HG03039 (cell line): ENCODE measurements around the gene NEURL2.

Experiments used
- ATAC-seq: cut with Tn5 transposase; IDR thresholded peaks from one replicate; pipeline ENCODE4 v1.9.1; 2021; ENCODE audit warnings: mild to moderate bottlenecking, moderate library complexity; ENCODE audit not compliant: unreplicated experiment

The NEURL2 gene

GRCh38 chr20:45848421-45848820, 42.6 kb downstream of the NEURL2 start:
- ATAC-seq: no peak

GRCh38 chr20:45845452-45845851, 45.6 kb downstream of the NEURL2 start:
- no peak for ATAC-seq

GRCh38 chr20:45843506-45843905, 47.5 kb downstream of the NEURL2 start:
- ATAC-seq: no peak

DNA sequence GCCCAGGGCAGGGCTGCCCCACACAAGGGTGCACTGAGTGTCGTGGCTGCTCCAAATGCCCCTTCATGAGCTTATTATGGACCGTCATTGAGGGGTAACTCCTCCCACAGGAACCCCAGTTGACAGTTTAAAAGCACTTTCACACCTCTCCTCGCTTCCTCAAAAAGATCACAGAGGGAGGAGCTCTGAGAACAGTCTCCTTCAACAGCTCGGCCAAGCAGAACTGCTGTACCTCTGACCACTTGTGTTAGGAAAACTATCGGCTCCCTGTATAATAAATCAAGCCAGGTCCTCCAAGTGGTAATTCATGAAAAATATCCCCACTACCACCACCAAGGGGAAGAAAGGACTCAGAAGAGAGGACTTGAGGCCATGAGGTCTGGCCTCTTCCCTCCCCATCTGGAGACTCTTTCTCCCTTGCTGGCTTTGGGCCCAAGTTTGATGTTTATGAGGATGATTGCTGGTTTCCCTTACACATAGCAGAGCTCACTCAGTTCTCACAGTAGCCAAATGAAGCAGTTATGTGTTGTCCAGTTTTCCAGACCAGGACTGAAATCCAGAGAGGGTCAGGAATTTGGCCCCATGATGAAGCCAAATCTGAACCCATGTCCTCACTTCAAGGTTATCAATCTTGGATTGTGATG, 48.7 kb downstream of the NEURL2 start:
- ATAC-seq: no peak

DNA sequence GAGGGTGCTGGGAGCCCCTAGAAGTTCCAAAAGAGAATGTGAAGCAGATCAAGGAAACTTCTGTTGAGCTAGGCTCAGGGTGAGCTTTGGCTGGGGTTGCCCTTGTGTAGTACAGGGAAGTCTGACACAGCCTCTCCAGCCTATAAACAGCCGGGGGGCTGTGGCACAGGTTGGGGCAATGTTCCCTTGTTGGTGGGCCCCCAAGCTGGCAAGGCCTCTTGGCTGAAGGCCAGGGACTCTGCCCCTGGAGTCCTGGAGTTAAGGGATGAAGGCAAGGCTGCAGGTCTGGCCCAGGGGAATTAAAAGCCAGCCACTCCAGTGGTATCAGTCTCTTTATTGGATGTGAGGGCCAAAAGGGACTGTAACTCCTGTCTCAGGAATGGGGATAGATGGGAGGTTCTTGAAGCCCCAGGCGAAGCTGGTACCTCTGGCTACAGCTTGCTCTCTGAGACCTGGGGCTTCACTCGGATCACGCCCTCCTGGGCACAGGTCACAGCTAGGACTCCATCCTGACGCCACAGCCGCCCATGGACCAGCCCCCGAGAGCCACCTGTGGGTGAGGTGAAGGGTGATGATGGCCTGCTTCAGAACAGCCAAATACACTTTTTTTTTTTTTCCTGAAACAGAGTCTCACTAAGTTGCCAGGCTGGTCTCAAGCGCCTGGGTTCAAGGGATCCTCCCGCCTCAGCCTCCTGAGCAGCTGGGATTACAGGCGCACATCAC, 49.4 kb downstream of the NEURL2 start:
- ATAC-seq: no peak

DNA sequence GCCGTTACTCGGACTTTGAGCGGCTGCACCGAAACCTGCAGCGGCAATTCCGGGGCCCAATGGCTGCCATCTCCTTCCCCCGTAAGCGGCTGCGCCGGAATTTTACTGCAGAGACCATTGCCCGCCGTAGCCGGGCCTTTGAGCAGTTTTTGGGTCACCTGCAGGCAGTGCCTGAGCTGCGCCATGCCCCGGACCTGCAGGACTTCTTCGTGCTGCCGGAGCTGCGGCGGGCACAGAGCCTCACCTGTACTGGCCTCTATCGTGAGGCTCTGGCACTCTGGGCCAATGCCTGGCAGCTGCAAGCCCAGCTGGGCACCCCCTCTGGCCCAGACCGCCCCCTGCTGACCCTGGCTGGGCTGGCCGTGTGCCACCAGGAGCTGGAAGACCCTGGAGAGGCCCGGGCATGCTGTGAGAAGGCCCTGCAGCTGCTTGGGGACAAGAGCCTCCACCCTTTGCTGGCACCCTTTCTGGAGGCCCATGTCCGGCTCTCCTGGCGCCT, 50.3 kb downstream of the NEURL2 start:
- no peak for ATAC-seq
